T-helper 2 cell (primary cell): ENCODE data around the gene NALCN.

Experiments
- DNase-seq, 5 experiments: peaks; one replicate each; pipeline versions ENCODE4 v3.0.0 to v3.0.0-alpha.2; 2012 to 2022
- total RNA-seq, 2 donors: gene quantifications; one replicate each; lab custom pipeline; 2026; lab: John Stamatoyannopoulos, UW

NALCN gene
- 0 to 0.13 reads per million in 2 donors for total RNA-seq

GRCh38 chr13:101416181-101417042 is at the start of gene NALCN:
Gene NALCN (minus strand): TSS chr13:101416508. CDS start chr13:101399126, 17,382 bp downstream.
- peak in 1 of 5 experiments; percentile 2 for DNase-seq

- no peak for DNase-seq
These were observed 49.6 kb upstream of the NALCN start for GRCh38 chr13:101465877-101466276.

- DNase-seq = no peak
These were observed 40.9 kb upstream of the NALCN start for GRCh38 chr13:101457176-101457575.

GRCh38 chr13:101455863-101456262 is 39.6 kb upstream of the NALCN start:
- no peak for DNase-seq

GRCh38 chr13:101454767-101455166 is 38.5 kb upstream of the NALCN start:
- no peak for DNase-seq

- DNase-seq = peak in 1 of 5 experiments; percentile 10
These were observed 37.5 kb upstream of the NALCN start for GRCh38 chr13:101453784-101454201.

- DNase-seq = peak in 1 of 5 experiments; percentile 3
These were observed 36.5 kb upstream of the NALCN start, which contains the start of gene ITGBL1 for GRCh38 chr13:101452519-101453485. Gene ITGBL1 (plus strand): TSS chr13:101452675. CDS start chr13:101452834, 159 bp downstream.

GRCh38 chr13:101451641-101452040 is 35.3 kb upstream of the NALCN start:
- DNase-seq = no peak

GRCh38 chr13:101450749-101451130 is 34.4 kb upstream of the NALCN start:
- DNase-seq = no peak

- DNase-seq = no peak
These were observed 33.8 kb upstream of the NALCN start for GRCh38 chr13:101449790-101450748.

GRCh38 chr13:101447852-101448251 is 31.5 kb upstream of the NALCN start:
- DNase-seq = no peak

- DNase-seq = no peak
These were observed 18.2 kb upstream of the NALCN start for GRCh38 chr13:101434486-101434885.

GRCh38 chr13:101433895-101434294 is 17.6 kb upstream of the NALCN start:
- no peak for DNase-seq

- DNase-seq = no peak
These were observed 13.4 kb upstream of the NALCN start for GRCh38 chr13:101429733-101430132.

- DNase-seq = no peak
These were observed 9.3 kb upstream of the NALCN start for GRCh38 chr13:101425623-101426022.

GRCh38 chr13:101425156-101425471 is 8.8 kb upstream of the NALCN start:
- no peak for DNase-seq

- no peak for DNase-seq
These were observed 8.3 kb upstream of the NALCN start for GRCh38 chr13:101424381-101425155.

GRCh38 chr13:101423872-101424271 is 7.6 kb upstream of the NALCN start:
- no peak for DNase-seq

- DNase-seq = no peak
These were observed 1.2 kb upstream of the NALCN start for GRCh38 chr13:101417501-101417900.

- no peak for DNase-seq
These were observed 717 bp upstream of the NALCN start for GRCh38 chr13:101417043-101417406.
